Measurements from ENCODE around the gene SPON1.
A peak's percentile ranks its signal among the peaks of the same experiment; 100 is the strongest.
"Not testable (repeated sequence)": the region's sequence is repeated elsewhere in the genome, so short reads cannot be mapped to it uniquely, and the experiment has no call there.

SPON1 gene

GRCh38 chr11:14249121-14249963 is 286.8 kb downstream of the SPON1 start:
- peak; percentile 61 for DNase-seq (ENCODE audit: low read depth)
- peak; percentile 84 for TF ChIP-seq CTCF (conservative IDR thresholded peaks at IDR 0.05; ENCODE audit: control insufficient read depth, insufficient read depth, low read depth, low read length)
- H3K4me3 ChIP-seq (ENCODE audit: control insufficient read depth, low read depth, low read length) = no peak overlapping the region

- no peak overlapping the region for H3K4me3 ChIP-seq (ENCODE audit: control insufficient read depth, low read depth, low read length)
- no peak for DNase-seq (ENCODE audit: low read depth)
- no peak for TF ChIP-seq CTCF (conservative IDR thresholded peaks at IDR 0.05; ENCODE audit: control insufficient read depth, insufficient read depth, low read depth, low read length)
Observed at GRCh38 chr11:14251754-14252153, 289.2 kb downstream of the SPON1 start.

- not testable (repeated sequence) for H3K4me3 ChIP-seq (ENCODE audit: control insufficient read depth, low read depth, low read length); DNase-seq (ENCODE audit: low read depth)
Observed at GRCh38 chr11:14252501-14252900, 290.0 kb downstream of the SPON1 start.

- no peak for TF ChIP-seq CTCF (conservative IDR thresholded peaks at IDR 0.05; ENCODE audit: control insufficient read depth, insufficient read depth, low read depth, low read length)
- DNase-seq (ENCODE audit: low read depth) = no peak
- H3K4me3 ChIP-seq (ENCODE audit: control insufficient read depth, low read depth, low read length) = no peak overlapping the region
Observed at GRCh38 chr11:14253421-14253820, 290.9 kb downstream of the SPON1 start.

GRCh38 chr11:14253840-14254239 is 291.3 kb downstream of the SPON1 start:
- no peak for DNase-seq (ENCODE audit: low read depth)
- H3K4me3 ChIP-seq (ENCODE audit: control insufficient read depth, low read depth, low read length) = no peak overlapping the region
- TF ChIP-seq CTCF (conservative IDR thresholded peaks at IDR 0.05; ENCODE audit: control insufficient read depth, insufficient read depth, low read depth, low read length) = no peak

GRCh38 chr11:14254533-14255237 is 292.2 kb downstream of the SPON1 start:
- TF ChIP-seq CTCF (conservative IDR thresholded peaks at IDR 0.05; ENCODE audit: control insufficient read depth, insufficient read depth, low read depth, low read length) = no peak
- DNase-seq (ENCODE audit: low read depth) = no peak

GRCh38 chr11:14255238-14255534 is 292.7 kb downstream of the SPON1 start:
- H3K4me3 ChIP-seq (ENCODE audit: control insufficient read depth, low read depth, low read length) = no peak overlapping the region
- no peak for DNase-seq (ENCODE audit: low read depth)
- TF ChIP-seq CTCF (conservative IDR thresholded peaks at IDR 0.05; ENCODE audit: control insufficient read depth, insufficient read depth, low read depth, low read length) = no peak

More at GRCh38 chr11:14254533-14255237, 292.2 kb downstream of the SPON1 start:
- no peak overlapping the region for H3K4me3 ChIP-seq (ENCODE audit: control insufficient read depth, low read depth, low read length)
